Nephron (organoid): ENCODE results near the gene CTNNBIP1.

ENCODE experiments used
- H3K27ac Mint-ChIP-seq, 3 experiments: 2 replicates each; pipeline ENCODE4 v1.8.0; 2020; ENCODE audit warnings: mixed read lengths in 3 of 3, mild to moderate bottlenecking in 2 of 3, moderate library complexity in 1 of 3
- H3K27me3 Mint-ChIP-seq: 2 replicates; pipeline ENCODE4 v1.8.0; 2021; ENCODE audit warnings: low read depth, mild to moderate bottlenecking, moderate library complexity, mixed read lengths
- H3K36me3 Mint-ChIP-seq: 2 replicates; pipeline ENCODE4 v1.8.0; 2020; ENCODE audit warnings: low read depth, mixed read lengths
- H3K4me1 Mint-ChIP-seq: 2 replicates; pipeline ENCODE4 v1.8.0; 2020; ENCODE audit warnings: mixed read lengths
- H3K4me3 Mint-ChIP-seq, 3 experiments: 2 replicates each; pipeline ENCODE4 v1.8.0; 2020; ENCODE audit warnings: mild to moderate bottlenecking in 3 of 3, mixed read lengths in 3 of 3, moderate library complexity in 2 of 3
- H3K9me3 Mint-ChIP-seq: 2 replicates; pipeline ENCODE4 v1.8.0; 2020; ENCODE audit warnings: mixed read lengths
- CTCF ChIP-seq, 3 experiments: fragments of 200-600 bp; sonication (generic); IDR thresholded peaks; one replicate each; pipeline ENCODE4 v1.5.0; 2021; ENCODE audit warnings: antibody characterized with exemption in 3 of 3; ENCODE audit not compliant: unreplicated experiment in 3 of 3

Gene CTNNBIP1

GRCh38 chr1:9801909-9802308 is 108.2 kb downstream of the CTNNBIP1 start:
- Mint-ChIP-seq H3K27me3 (peaks cover 6% of the 10 kb centered on the region), H3K4me3 (no peak overlapping the region), H3K9me3 (no peaks in the 10 kb centered on the region), H3K4me1 (peaks cover 18% of the 10 kb centered on the region), H3K27ac (peak overlapping the region in 1 of 3 experiments; percentile 54), H3K36me3 (peaks cover 5% of the 10 kb centered on the region)
- TF ChIP-seq CTCF (IDR thresholded peaks at IDR 0.05; ENCODE audit: unreplicated experiment in 3 of 3), result no peak
